ENCODE measurements around the gene TNC. TPM values are rescaled to one million over a fixed set of nuclear protein-coding genes. Genes with fewer than 3 reads are reported as not detected.

Gene TNC
- total RNA-seq, 1 experiment from 2014 or later, result 11.4 TPM

DNA sequence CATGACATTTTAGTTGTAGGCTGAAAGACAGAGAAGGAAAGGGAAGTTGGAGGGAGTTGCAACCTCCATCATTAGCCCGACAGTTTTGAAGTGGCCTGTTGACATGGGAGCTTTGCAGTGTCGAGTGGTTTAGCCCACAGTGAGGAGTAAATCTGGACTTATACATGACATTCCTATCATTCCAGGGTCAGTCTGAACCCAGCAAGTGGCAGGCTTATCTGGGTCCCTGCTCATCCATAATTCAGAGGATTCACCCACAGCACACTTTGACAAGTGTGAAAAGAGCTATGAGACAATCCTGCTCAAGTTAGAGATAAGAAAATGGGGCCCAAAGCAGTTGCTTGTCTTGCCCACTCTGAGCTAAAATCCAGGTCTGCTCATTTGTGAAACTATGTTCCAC lies 8.4 kb upstream of the TNC start:
- Histone ChIP-seq H3K4me1 (peaks cover 8% of the 10 kb centered on the region), H3K4me3 (ENCODE audit: low read depth, low read length) (no peak overlapping the region), H3K9me3 (no peaks in the 10 kb centered on the region), H3K27me3 (replicated peaks; ENCODE audit: control insufficient read depth, insufficient read depth, low read length) (no peaks in the 10 kb centered on the region), H3K36me3 (ENCODE audit: control insufficient read depth, insufficient read depth, low read length) (no peaks in the 10 kb centered on the region)
- peaks cover 13% of the 10 kb centered on the region for H3K4me1 Mint-ChIP-seq (ENCODE audit: low read depth, unreplicated experiment)
- CTCF ChIA-PET, result no interaction called here
- TF ChIP-seq, protein P1, sequence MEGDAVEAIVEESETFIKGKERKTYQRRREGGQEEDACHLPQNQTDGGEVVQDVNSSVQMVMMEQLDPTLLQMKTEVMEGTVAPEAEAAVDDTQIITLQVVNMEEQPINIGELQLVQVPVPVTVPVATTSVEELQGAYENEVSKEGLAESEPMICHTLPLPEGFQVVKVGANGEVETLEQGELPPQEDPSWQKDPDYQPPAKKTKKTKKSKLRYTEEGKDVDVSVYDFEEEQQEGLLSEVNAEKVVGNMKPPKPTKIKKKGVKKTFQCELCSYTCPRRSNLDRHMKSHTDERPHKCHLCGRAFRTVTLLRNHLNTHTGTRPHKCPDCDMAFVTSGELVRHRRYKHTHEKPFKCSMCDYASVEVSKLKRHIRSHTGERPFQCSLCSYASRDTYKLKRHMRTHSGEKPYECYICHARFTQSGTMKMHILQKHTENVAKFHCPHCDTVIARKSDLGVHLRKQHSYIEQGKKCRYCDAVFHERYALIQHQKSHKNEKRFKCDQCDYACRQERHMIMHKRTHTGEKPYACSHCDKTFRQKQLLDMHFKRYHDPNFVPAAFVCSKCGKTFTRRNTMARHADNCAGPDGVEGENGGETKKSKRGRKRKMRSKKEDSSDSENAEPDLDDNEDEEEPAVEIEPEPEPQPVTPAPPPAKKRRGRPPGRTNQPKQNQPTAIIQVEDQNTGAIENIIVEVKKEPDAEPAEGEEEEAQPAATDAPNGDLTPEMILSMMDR (IDR thresholded peaks at IDR 0.05; ENCODE audit: insufficient read depth in 1 of 2, low read depth in 1 of 2, low read length in 1 of 2, severe bottlenecking in 1 of 2, unreplicated experiment in 1 of 2), result no peak
- DNase-seq, result peak in 1 of 2 experiments; percentile 40
- peaks cover 25% of the 10 kb centered on the region for H3K9me3 Mint-ChIP-seq (ENCODE audit: unreplicated experiment)
- no peak overlapping the region for H3K4me3 Mint-ChIP-seq (ENCODE audit: unreplicated experiment)
- POLR2A ChIA-PET, result no interaction called here
- no peaks in the 10 kb centered on the region for H3K36me3 Mint-ChIP-seq (ENCODE audit: insufficient read depth, unreplicated experiment)
- intact Hi-C loops (cut with micrococcal nuclease; ENCODE audit: unreplicated experiment), result no loop called here
- no TSS peak for BruUV-seq (replicated peaks)
- no peak overlapping the region for H3K27ac Mint-ChIP-seq (ENCODE audit: unreplicated experiment)
- no peaks in the 10 kb centered on the region for H3K27me3 Mint-ChIP-seq (ENCODE audit: insufficient read depth, unreplicated experiment)

DNA sequence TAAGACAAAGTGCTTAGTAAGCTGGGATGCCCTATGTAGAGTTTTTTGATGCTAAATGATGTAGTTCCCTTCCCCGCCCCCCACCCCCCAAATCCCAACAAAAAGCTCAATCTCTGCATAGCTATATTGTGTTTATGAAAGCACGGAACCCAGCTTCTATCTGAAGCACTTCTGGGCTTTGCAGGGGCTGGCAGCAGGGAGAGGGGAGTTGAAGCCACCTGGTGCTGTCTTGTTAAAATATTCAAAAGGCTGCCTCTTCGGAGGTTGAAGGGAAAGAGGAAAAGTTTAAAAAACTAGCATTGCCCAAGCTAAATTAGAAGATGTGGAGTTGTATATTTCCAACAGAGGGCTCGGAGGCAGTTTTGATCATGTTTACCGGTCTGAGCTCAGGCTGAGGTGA lies 5.0 kb upstream of the TNC start:
- Histone ChIP-seq H3K9me3 (no peaks in the 10 kb centered on the region), H3K36me3 (ENCODE audit: control insufficient read depth, insufficient read depth, low read length) (no peaks in the 10 kb centered on the region), H3K27me3 (replicated peaks; ENCODE audit: control insufficient read depth, insufficient read depth, low read length) (no peaks in the 10 kb centered on the region), H3K4me1 (peaks cover 8% of the 10 kb centered on the region), H3K4me3 (ENCODE audit: low read depth, low read length) (no peak overlapping the region)
- DNase-seq, result no peak
- Mint-ChIP-seq H3K9me3 (ENCODE audit: unreplicated experiment) (peaks cover 16% of the 10 kb centered on the region), H3K27me3 (ENCODE audit: insufficient read depth, unreplicated experiment) (no peaks in the 10 kb centered on the region), H3K36me3 (ENCODE audit: insufficient read depth, unreplicated experiment) (no peaks in the 10 kb centered on the region), H3K4me1 (ENCODE audit: low read depth, unreplicated experiment) (peaks cover 13% of the 10 kb centered on the region), H3K4me3 (ENCODE audit: unreplicated experiment) (no peak overlapping the region), H3K27ac (ENCODE audit: unreplicated experiment) (no peak overlapping the region)
- intact Hi-C loops (cut with micrococcal nuclease; ENCODE audit: unreplicated experiment), result no loop called here
- TF ChIP-seq, protein P1 (IDR thresholded peaks at IDR 0.05; ENCODE audit: insufficient read depth in 1 of 2, low read depth in 1 of 2, low read length in 1 of 2, severe bottlenecking in 1 of 2, unreplicated experiment in 1 of 2), result no peak
- no TSS peak for BruUV-seq (replicated peaks)
- ChIA-PET POLR2A (no interaction called here), CTCF (no interaction called here)

DNA sequence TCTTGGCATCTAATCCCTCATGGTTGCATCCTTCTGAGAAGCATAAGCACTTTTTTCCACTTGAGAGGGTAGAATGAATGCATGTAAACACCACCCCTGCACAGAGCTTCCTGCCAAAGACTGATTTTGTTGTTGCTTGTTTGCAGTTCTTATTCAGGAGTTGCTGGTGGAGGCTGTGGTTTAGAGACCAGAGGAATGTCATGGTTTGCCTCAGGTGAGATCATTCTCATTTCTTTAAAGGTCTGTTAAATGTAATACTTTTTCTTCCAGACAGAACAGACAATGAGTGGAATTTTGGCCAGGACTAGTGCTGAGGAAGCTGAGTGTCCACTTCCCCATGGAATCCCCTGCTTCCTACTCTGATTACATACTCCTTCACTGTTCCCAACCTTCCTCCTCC lies 3.2 kb upstream of the TNC start:
- Mint-ChIP-seq H3K27me3 (ENCODE audit: insufficient read depth, unreplicated experiment) (no peaks in the 10 kb centered on the region), H3K27ac (ENCODE audit: unreplicated experiment) (no peak overlapping the region), H3K36me3 (ENCODE audit: insufficient read depth, unreplicated experiment) (no peaks in the 10 kb centered on the region), H3K4me1 (ENCODE audit: low read depth, unreplicated experiment) (peaks cover 3% of the 10 kb centered on the region), H3K4me3 (ENCODE audit: unreplicated experiment) (no peak overlapping the region), H3K9me3 (ENCODE audit: unreplicated experiment) (peaks cover 14% of the 10 kb centered on the region)
- no TSS peak for BruUV-seq (replicated peaks)
- POLR2A ChIA-PET, result no interaction called here
- Histone ChIP-seq H3K4me3 (ENCODE audit: low read depth, low read length) (no peak overlapping the region), H3K9me3 (no peaks in the 10 kb centered on the region), H3K4me1 (peaks cover 2% of the 10 kb centered on the region; the same call in 1 of the 2 replicates), H3K36me3 (ENCODE audit: control insufficient read depth, insufficient read depth, low read length) (no peaks in the 10 kb centered on the region), H3K27me3 (replicated peaks; ENCODE audit: control insufficient read depth, insufficient read depth, low read length) (no peaks in the 10 kb centered on the region; the same call in 1 of the 2 replicates)
- TF ChIP-seq, protein P1 (IDR thresholded peaks at IDR 0.05; ENCODE audit: insufficient read depth in 1 of 2, low read depth in 1 of 2, low read length in 1 of 2, severe bottlenecking in 1 of 2, unreplicated experiment in 1 of 2), result no peak
- no peak for DNase-seq
- CTCF ChIA-PET, result no interaction called here
- intact Hi-C loops (cut with micrococcal nuclease; ENCODE audit: unreplicated experiment), result no loop called here
